Transverse colon (tissue), 3 donors: ENCODE results near the gene SNX6.

ENCODE experiments used
- CTCF ChIP-seq, 5 experiments: fragments of 200-600 bp in 3 of 5; fragments of 450-650 bp in 2 of 5; sonication (generic) in 3 of 5; IDR thresholded peaks; 1 replicate in 2 of 5; 2 replicates in 3 of 5; pipeline ENCODE4 v1.5.1; 2016 to 2017; ENCODE audit warnings: antibody characterized with exemption in 5 of 5, inconsistent platforms in 3 of 5, mild to moderate bottlenecking in 2 of 5, moderate library complexity in 1 of 5
- POLR2A ChIP-seq: fragments of 450-650 bp; IDR thresholded peaks from one replicate; pipeline ENCODE4 v1.6.1; 2016; ENCODE audit warnings: antibody characterized with exemption, mild to moderate bottlenecking, moderate library complexity

DNA sequence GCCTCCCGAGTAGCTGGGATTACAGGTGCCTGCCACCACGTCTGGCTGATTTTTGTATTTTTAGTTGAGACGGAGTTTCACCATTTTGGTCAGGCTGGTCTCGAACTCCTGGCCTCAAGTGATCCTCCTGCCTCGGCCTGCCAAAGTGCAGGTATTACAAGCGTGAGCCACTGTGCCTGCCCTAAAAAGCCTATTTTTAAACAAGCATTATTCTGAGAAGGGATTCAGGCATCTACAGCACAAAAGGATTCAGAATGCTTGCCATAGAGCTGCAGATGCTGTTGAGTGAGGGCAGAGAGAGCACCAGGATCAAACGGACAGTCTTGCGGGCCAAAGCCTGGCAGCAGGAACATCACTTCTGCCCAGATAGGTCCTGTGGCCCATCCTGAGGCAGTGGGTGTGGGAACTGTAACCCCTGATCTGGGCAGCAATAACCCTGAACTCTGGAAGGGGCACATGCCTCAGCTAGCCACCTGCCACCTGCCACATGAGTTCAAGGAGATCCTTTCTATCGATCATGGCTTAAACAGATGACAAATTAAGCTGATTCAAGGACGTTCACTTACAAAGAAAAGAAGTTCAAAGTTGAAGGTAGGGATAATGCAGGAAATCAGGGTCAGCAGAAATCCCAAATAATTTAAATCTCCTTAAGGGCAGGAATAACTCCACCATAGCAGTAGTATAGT, 16.8 kb upstream of the SNX6 start:
- TF ChIP-seq CTCF (IDR thresholded peaks at IDR 0.05) (no peak), POLR2A (no peak)
